Endothelial cell of umbilical vein (primary cell): Measurements from ENCODE around the gene CAMK2N2. TPM values are rescaled to one million over a fixed set of nuclear protein-coding genes. Genes with fewer than 3 reads are reported as not detected.

Source experiments
- BruUV-seq: library from RNA; stranded (reverse); fragments of 400-500 nt; replicated peaks from 2 replicates; lab custom pipeline; 2021; lab: Mats Ljungman, UMichigan
- CTCF ChIA-PET: fragments of 300-600, 350-600 bp; sonication (Branson Sonifier 250); formaldehyde crosslinking; loops from one replicate; lab custom pipeline; 2021; ENCODE audit warnings: antibody characterized with exemption, inconsistent platforms; lab: Charles Lee
- POLR2A ChIA-PET: fragments of 300-600, 350-600 bp; sonication (Branson Sonifier 250); formaldehyde crosslinking; loops from one replicate; lab custom pipeline; 2021; ENCODE audit warnings: antibody characterized with exemption, inconsistent platforms; lab: Charles Lee
- DNase-seq: peaks from one replicate; pipeline ENCODE4 v3.0.0-alpha.2; 2011; ENCODE audit warnings: low read depth, low spot score
- FAIRE-seq: peaks from 2 replicates; lab custom pipeline; 2011; peaks lifted over from hg19 to GRCh38; lab: Jason Lieb, UNC
- H2AFZ ChIP-seq: 2 replicates; pipeline ENCODE4 v1.6.0; 2012; ENCODE audit warnings: low read depth, low read length, control low read depth, inconsistent platforms
- H3K27ac ChIP-seq: 2 replicates; pipeline ENCODE4 v1.5.1; 2011; ENCODE audit warnings: low read depth, mild to moderate bottlenecking, control low read depth, low read length, moderate library complexity; ENCODE audit not compliant: insufficient read depth
- H3K27me3 ChIP-seq, 2 experiments: 2 replicates each; pipeline versions ENCODE4 v1.6.0 to v1.6.1; 2011; ENCODE audit warnings: low read length in 2 of 2, mixed read lengths in 1 of 2; ENCODE audit not compliant: control insufficient read depth in 2 of 2, insufficient read depth in 2 of 2
- H3K36me3 ChIP-seq, 2 experiments: 2 replicates in 1 of 2; 3 replicates in 1 of 2; pipeline ENCODE4 v1.5.1; 2011; ENCODE audit warnings: low read length in 2 of 2, mild to moderate bottlenecking in 1 of 2, moderate library complexity in 1 of 2; ENCODE audit not compliant: control insufficient read depth in 2 of 2, insufficient read depth in 2 of 2; ENCODE audit errors: extremely low read depth in 1 of 2
- H3K4me1 ChIP-seq: 3 replicates; pipeline ENCODE4 v1.5.1; 2011; ENCODE audit warnings: mild to moderate bottlenecking, low read length; ENCODE audit not compliant: control insufficient read depth, insufficient read depth; ENCODE audit errors: extremely low read depth
- H3K4me2 ChIP-seq: 2 replicates; pipeline ENCODE4 v1.6.1; 2011; ENCODE audit warnings: low read length, control low read depth, mixed read lengths; ENCODE audit not compliant: insufficient read depth
- H3K4me3 ChIP-seq, 3 experiments: fragments of 200-600 bp in 1 of 3; sonication (generic), shearing (Covaris generic) in 1 of 3; replicated peaks in 1 of 3; 2 replicates each; pipeline ENCODE4 v1.5.1; 2011 to 2016; ENCODE audit warnings: control low read depth in 3 of 3, low read length in 3 of 3, mild to moderate bottlenecking in 2 of 3, inconsistent platforms in 1 of 3, low read depth in 1 of 3, moderate library complexity in 1 of 3; ENCODE audit not compliant: insufficient read depth in 1 of 3
- H3K79me2 ChIP-seq: 2 replicates; pipeline ENCODE4 v1.6.0; 2012; ENCODE audit warnings: low read length, inconsistent platforms; ENCODE audit not compliant: control insufficient read depth, insufficient read depth
- H3K9ac ChIP-seq: replicated peaks from 2 replicates; pipeline ENCODE3; 2011; ENCODE audit warnings: low read length, control low read depth; ENCODE audit not compliant: insufficient read depth; ENCODE audit errors: extremely low read depth
- H3K9me1 ChIP-seq: replicated peaks from 3 replicates; pipeline ENCODE4 v1.6.0; 2011; ENCODE audit warnings: mild to moderate bottlenecking, low read length; ENCODE audit not compliant: control insufficient read depth, insufficient read depth; ENCODE audit errors: extremely low read depth
- H3K9me3 ChIP-seq: replicated peaks from 2 replicates; pipeline ENCODE4 v1.5.1; 2012; ENCODE audit warnings: low read length, inconsistent platforms; ENCODE audit not compliant: control insufficient read depth, insufficient read depth
- H4K20me1 ChIP-seq: replicated peaks from 2 replicates; pipeline ENCODE3; 2011; ENCODE audit warnings: mild to moderate bottlenecking, low read length; ENCODE audit not compliant: control insufficient read depth, insufficient read depth; ENCODE audit errors: extremely low read depth
- CTCF ChIP-seq, 2 donors: IDR thresholded peaks; 1 replicate in 1 of 2; 2 replicates in 1 of 2; pipeline ENCODE4 v1.5.1; 2011; ENCODE audit warnings: low read length in 2 of 2, mild to moderate bottlenecking in 2 of 2, moderate library complexity in 2 of 2, control low read depth in 1 of 2, inconsistent platforms in 1 of 2, low read depth in 1 of 2; ENCODE audit not compliant: insufficient read depth in 1 of 2; ENCODE audit errors: extremely low read depth in 1 of 2
- GATA2 ChIP-seq: IDR thresholded peaks from 2 replicates; pipeline ENCODE4 v1.7.0; 2011; ENCODE audit warnings: low read depth, mild to moderate bottlenecking, moderate library complexity, mixed read lengths, low read length; ENCODE audit not compliant: insufficient read length, insufficient read depth
- JUN ChIP-seq: IDR thresholded peaks from 2 replicates; pipeline ENCODE4 v1.6.1; 2011; ENCODE audit warnings: borderline replicate concordance, low read depth; ENCODE audit not compliant: insufficient read length, insufficient read depth
- MYC ChIP-seq: IDR thresholded peaks from one replicate; pipeline ENCODE4 v1.6.1; 2011; ENCODE audit warnings: mild to moderate bottlenecking, low read depth, low read length
- dilution Hi-C: fragments of 300-500 bp; cut with MboI; formaldehyde crosslinking; loops from one replicate; pipeline ENCODE4 v1.15.0; 2019; ENCODE audit warnings: low sequenced_read_pairs; ENCODE audit not compliant: extremely low pct_ligation_motif_present
- intact Hi-C: fragments of 100-400 bp; cut with micrococcal nuclease; formaldehyde crosslinking; loops from one replicate; pipeline ENCODE4 v1.10.0; 2022
- polyA plus RNA-seq, 4 experiments: library from polyadenylated mRNA; depleted of rRNA in 3 of 4; stranded (reverse) in 3 of 4; unstranded in 1 of 4; fragments of >200 nt; gene quantifications; 2 replicates each; pipeline versions ENCODE4 v1.2.1 to v1.2.3, GENCODE V29; 2011 to 2012; ENCODE audit warnings: missing spikeins in 1 of 4
- total RNA-seq: library from RNA; stranded (reverse); gene quantifications from 2 replicates; pipeline ENCODE4 v1.2.3, GENCODE V29; 2021

Gene CAMK2N2
- total and polyA plus RNA-seq, 2 donors (not counting 3 experiments of a cell fraction or from before 2014, with no cell fraction given): 0.11 TPM; not detected in 1

DNA sequence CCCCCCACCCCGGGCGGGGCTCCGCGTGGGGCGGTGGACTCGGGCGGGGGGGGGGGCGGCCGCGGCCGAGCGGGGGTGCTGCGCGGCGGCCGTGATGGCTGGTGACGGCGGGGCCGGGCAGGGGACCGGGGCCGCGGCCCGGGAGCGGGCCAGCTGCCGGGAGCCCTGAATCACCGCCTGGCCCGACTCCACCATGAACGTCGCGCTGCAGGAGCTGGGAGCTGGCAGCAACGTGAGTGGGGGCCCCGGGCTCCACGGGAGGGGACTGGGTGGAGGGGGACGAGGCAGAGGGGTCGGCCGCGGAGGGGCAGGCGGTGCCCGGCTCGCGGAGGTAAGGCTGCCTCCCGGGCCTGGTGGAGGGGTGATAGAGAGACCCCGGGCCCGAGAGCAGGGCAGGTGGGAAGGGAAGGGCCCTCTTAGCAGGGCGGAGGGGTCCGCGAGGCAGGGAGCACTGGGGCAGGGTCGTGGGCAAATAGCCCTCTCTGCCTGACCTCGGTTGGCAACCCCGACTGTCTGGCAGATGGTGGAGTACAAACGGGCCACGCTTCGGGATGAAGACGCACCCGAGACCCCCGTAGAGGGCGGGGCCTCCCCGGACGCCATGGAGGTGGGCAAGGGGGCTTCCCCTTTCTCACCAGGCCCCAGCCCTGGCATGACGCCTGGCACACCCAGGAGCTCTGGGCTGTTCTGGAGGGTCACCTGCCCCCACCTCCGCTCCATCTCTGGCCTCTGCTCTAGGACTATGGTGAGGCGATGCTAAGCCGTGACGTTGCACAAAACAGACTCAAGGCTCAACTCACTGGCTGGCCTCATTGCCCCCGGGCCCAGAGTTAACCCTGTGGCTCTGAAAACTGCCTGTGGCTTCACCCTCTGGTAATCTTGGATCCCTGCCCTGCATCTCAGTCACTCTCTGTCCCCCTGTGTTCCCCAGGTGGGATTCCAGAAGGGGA is 14.9 kb upstream of the CAMK2N2 start, which contains the start of gene ECE2:
ECE2 (plus strand) TSS at position 62 of the 950 bp plus-strand sequence; CDS start at position 194, 132 bp downstream.
- Histone ChIP-seq H3K4me1 (no peaks in the 10 kb centered on the region), H3K4me3 (no peak within 1 kb of the TSS), H3K79me2 (no peaks in the 10 kb centered on the region), H3K27me3 (peaks cover 30 to 38% of the 10 kb centered on the region in 2 experiments), H3K36me3 (no peaks in the 10 kb centered on the region), H3K27ac (no peak within 1 kb of the TSS), H2AFZ (no peak within 1 kb of the TSS), H3K4me2 (no peak within 1 kb of the TSS), H3K9ac (no peak within 1 kb of the TSS), H4K20me1 (no peaks in the 10 kb centered on the region), H3K9me1 (no peaks in the 10 kb centered on the region), H3K9me3 (no peaks in the 10 kb centered on the region)
- FAIRE-seq: no peak
- no peak for TF ChIP-seq CTCF (IDR thresholded peaks at IDR 0.05; ENCODE audit: extremely low read depth in 1 of 2, insufficient read depth in 1 of 2, low read depth in 1 of 2, low read length in 2 of 2)
- TF ChIP-seq JUN: no peak
- no peak for TF ChIP-seq MYC
- no peak for TF ChIP-seq GATA2
- ChIA-PET CTCF (no interaction called here), POLR2A (no interaction called here)
- dilution Hi-C loops: no loop called here
- intact Hi-C loops: no loop called here
- no peak for DNase-seq
- no TSS peak for BruUV-seq
